Liver (tissue), 9 donors: Measurements from ENCODE around the gene DCTN5. TPM values are rescaled to one million over a fixed set of nuclear protein-coding genes. Genes with fewer than 3 reads are reported as not detected.

Experiments used
- DNase-seq: peaks from one replicate; pipeline ENCODE4 v3.0.0-alpha.2; 2017; ENCODE audit warnings: low spot score
- H3K27ac ChIP-seq, 2 donors: one replicate each; pipeline ENCODE4 v1.7.0; 2013; ENCODE audit warnings: inconsistent platforms in 2 of 2, low read length in 2 of 2, control low read depth in 1 of 2, low read depth in 1 of 2, mild to moderate bottlenecking in 1 of 2
- H3K27me3 ChIP-seq, 4 donors: one replicate each; pipeline versions ENCODE4 v1.6.1 to v1.7.0; 2013; ENCODE audit warnings: low read length in 3 of 4, inconsistent platforms in 1 of 4, mild to moderate bottlenecking in 1 of 4, moderate library complexity in 1 of 4; ENCODE audit not compliant: control insufficient read depth in 4 of 4, insufficient read depth in 4 of 4
- H3K36me3 ChIP-seq, 4 donors: one replicate each; pipeline versions ENCODE4 v1.6.1 to v1.7.0; 2013; ENCODE audit warnings: low read length in 3 of 4, mild to moderate bottlenecking in 3 of 4, low read depth in 1 of 4, moderate library complexity in 1 of 4; ENCODE audit not compliant: control insufficient read depth in 4 of 4, insufficient read depth in 3 of 4
- H3K4me1 ChIP-seq, 4 donors: one replicate each; pipeline versions ENCODE4 v1.6.1 to v1.7.0; 2013; ENCODE audit warnings: low read length in 3 of 4, mild to moderate bottlenecking in 3 of 4, moderate library complexity in 1 of 4; ENCODE audit not compliant: control insufficient read depth in 4 of 4, insufficient read depth in 4 of 4
- H3K4me3 ChIP-seq, 3 donors: one replicate each; pipeline versions ENCODE4 v1.6.1 to v1.7.0; 2013; ENCODE audit warnings: low read length in 3 of 3, control low read depth in 1 of 3, low read depth in 1 of 3, mild to moderate bottlenecking in 1 of 3
- H3K9ac ChIP-seq, 2 donors: one replicate each; pipeline ENCODE4 v1.7.0; 2013; ENCODE audit warnings: low read length in 2 of 2, mild to moderate bottlenecking in 2 of 2, moderate library complexity in 2 of 2, control low read depth in 1 of 2, low read depth in 1 of 2
- H3K9me3 ChIP-seq, 4 donors: one replicate each; pipeline versions ENCODE4 v1.6.1 to v1.7.0; 2013; ENCODE audit warnings: low read length in 3 of 4; ENCODE audit not compliant: control insufficient read depth in 4 of 4
- EGR1 ChIP-seq, 2 donors: IDR thresholded peaks; 2 replicates each; pipeline ENCODE4 v1.6.1; 2016 to 2018; ENCODE audit warnings: antibody characterized with exemption in 2 of 2, low read depth in 2 of 2
- FOXA1 ChIP-seq: IDR thresholded peaks from 2 replicates; pipeline ENCODE4 v1.6.1; 2016; ENCODE audit warnings: antibody characterized with exemption
- FOXA2 ChIP-seq: IDR thresholded peaks from 2 replicates; pipeline ENCODE4 v1.6.1; 2016; ENCODE audit warnings: antibody characterized with exemption
- GABPA ChIP-seq, 2 donors: IDR thresholded peaks in 1 of 2; conservative IDR thresholded peaks in 1 of 2; 2 replicates each; pipeline ENCODE4 v1.6.1; 2016; ENCODE audit warnings: antibody characterized with exemption in 2 of 2, mild to moderate bottlenecking in 1 of 2, moderate library complexity in 1 of 2
- HNF4A ChIP-seq, 2 donors: conservative IDR thresholded peaks; 2 replicates each; pipeline ENCODE4 v1.6.1; 2016; ENCODE audit warnings: antibody characterized with exemption in 2 of 2, mild to moderate bottlenecking in 2 of 2
- HNF4G ChIP-seq: IDR thresholded peaks from 2 replicates; pipeline ENCODE4 v1.6.1; 2016; ENCODE audit warnings: antibody characterized with exemption
- JUND ChIP-seq, 2 donors: IDR thresholded peaks; 2 replicates each; pipeline ENCODE4 v1.6.1; 2016; ENCODE audit warnings: antibody characterized with exemption in 2 of 2
- MAX ChIP-seq: IDR thresholded peaks from 2 replicates; pipeline ENCODE4 v1.6.1; 2016; ENCODE audit warnings: antibody characterized with exemption
- NR2F2 ChIP-seq: IDR thresholded peaks from 2 replicates; pipeline ENCODE4 v1.6.1; 2016; ENCODE audit warnings: antibody characterized with exemption
- RAD21 ChIP-seq, 2 donors: IDR thresholded peaks; 2 replicates each; pipeline ENCODE4 v1.6.1; 2016; ENCODE audit warnings: antibody characterized with exemption in 2 of 2, mild to moderate bottlenecking in 2 of 2
- REST ChIP-seq: IDR thresholded peaks from 2 replicates; pipeline ENCODE4 v1.6.1; 2016; ENCODE audit warnings: antibody characterized with exemption, mild to moderate bottlenecking
- SP1 ChIP-seq: IDR thresholded peaks from 2 replicates; pipeline ENCODE4 v1.6.1; 2018; ENCODE audit warnings: antibody characterized with exemption, mild to moderate bottlenecking
- TAF1 ChIP-seq: conservative IDR thresholded peaks from 2 replicates; pipeline ENCODE4 v1.6.1; 2016; ENCODE audit warnings: antibody characterized with exemption, mild to moderate bottlenecking
- YY1 ChIP-seq: IDR thresholded peaks from 2 replicates; pipeline ENCODE4 v1.6.1; 2016; ENCODE audit warnings: antibody characterized with exemption, mild to moderate bottlenecking
- ZBTB33 ChIP-seq: IDR thresholded peaks from 2 replicates; pipeline ENCODE4 v1.6.1; 2016; ENCODE audit warnings: antibody characterized with exemption
- WGBS: extraction: QIAGEN DNeasy Blood & Tissue Kit; methylation state at CpG from one replicate; pipeline ENCODE4 v1.1.7; 2013; 5-methylcytosine and 5-hydroxymethylcytosine counted together
- polyA plus RNA-seq, 2 donors: library from polyadenylated mRNA; stranded (reverse) in 1 of 2; unstranded in 1 of 2; fragments of 200-250 nt in 1 of 2; fragments of >200 nt in 1 of 2; fragmentation: Nextera tagmentation in 1 of 2; extraction: Ambion mirVana in 1 of 2; gene quantifications; one replicate each; pipeline versions ENCODE4 v1.2.1 to v1.2.3, GENCODE V29; 2013 to 2015
- total RNA-seq, 2 donors: library from RNA; depleted of rRNA; stranded (reverse); fragments of >200 nt; gene quantifications; one replicate each; pipeline ENCODE4 v1.2.3, GENCODE V29; 2014
- donor health status: healthy.
- donor health status: healthy.
- donor health status: healthy.
- donor health status: healthy.
- donor health status: healthy.

The DCTN5 gene
- total and polyA plus RNA-seq, 4 donors, result 8.3 to 20.9 (median 16.0) TPM

- no peak for TF ChIP-seq GABPA (IDR thresholded peaks at IDR 0.05 in 1 of 2, conservative IDR thresholded peaks at IDR 0.05 in 1 of 2)
- TF ChIP-seq ZBTB33, result no peak
- no peak for TF ChIP-seq FOXA2
- TF ChIP-seq HNF4A (conservative IDR thresholded peaks at IDR 0.05), result no peak
These were observed 5.3 kb upstream of the DCTN5 start (continued) for GRCh38 chr16:23635958-23636357.

GRCh38 chr16:23640615-23640930 lies 693 bp upstream of the DCTN5 start:
- no peak for TF ChIP-seq REST
- no peaks in the 10 kb centered on the region for H3K9me3 ChIP-seq
- peaks cover 3 to 23% (median 20%) of the 10 kb centered on the region in 4 donors for H3K4me1 ChIP-seq
- H3K27me3 ChIP-seq, result no peaks in the 10 kb centered on the region
- H3K9ac ChIP-seq, result peak overlapping the region; percentile 70 to 94
- H3K36me3 ChIP-seq, result peaks cover 7 to 11% (median 10%) of the 10 kb centered on the region in 4 donors
- WGBS, result 2% methylated on average over 8 of the region's 8 CpGs
- peak; percentile 33 for DNase-seq
- peak overlapping the region; percentile 57 to 69 for H3K27ac ChIP-seq
- H3K4me3 ChIP-seq, result peak overlapping the region; percentile 86 to 100 (median 97)

GRCh38 chr16:23642246-23642774 lies 1.0 kb downstream of the DCTN5 start:
- H3K27me3 ChIP-seq, result no peaks in the 10 kb centered on the region
- H3K4me1 ChIP-seq, result peaks cover 3 to 23% (median 20%) of the 10 kb centered on the region in 4 donors
- TF ChIP-seq HNF4A (conservative IDR thresholded peaks at IDR 0.05), result no peak
- no peak for TF ChIP-seq YY1
- no peak for TF ChIP-seq HNF4G
- TF ChIP-seq SP1, result no peak
- no peak for TF ChIP-seq REST
- no peak for TF ChIP-seq FOXA1
- TF ChIP-seq FOXA2, result no peak
- TF ChIP-seq MAX, result no peak
- no peak for TF ChIP-seq RAD21 (IDR thresholded peaks at IDR 0.05)
- TF ChIP-seq EGR1 (IDR thresholded peaks at IDR 0.05; ENCODE audit: low read depth in 2 of 2), result no peak
- no peak for TF ChIP-seq TAF1
- no peak for TF ChIP-seq JUND (IDR thresholded peaks at IDR 0.05)
- TF ChIP-seq NR2F2, result no peak
- WGBS, result 76% methylated on average over 14 of the region's 14 CpGs
- peaks cover 5 to 11% (median 10%) of the 10 kb centered on the region in 4 donors for H3K36me3 ChIP-seq
- DNase-seq, result no peak
- H3K27ac ChIP-seq, result no peak overlapping the region
- H3K9me3 ChIP-seq, result no peaks in the 10 kb centered on the region
- peak overlapping the region in 1 of 2 donors; percentile 37 for H3K9ac ChIP-seq
- peak overlapping the region; percentile 86 to 100 (median 97) for H3K4me3 ChIP-seq
